Testis (tissue), 2 donors: ENCODE results near the gene FITM2.

Source experiments
- POLR2A ChIP-seq: fragments of 450-650 bp; IDR thresholded peaks from one replicate; pipeline ENCODE4 v1.6.1; 2017; ENCODE audit warnings: antibody characterized with exemption, mild to moderate bottlenecking, moderate library complexity
- TF ChIP-seq, protein P1 (sequence below), 3 experiments: fragments of 450-650 bp in 2 of 3; fragments of 200-600 bp in 1 of 3; sonication (generic) in 1 of 3; IDR thresholded peaks; one replicate each; pipeline ENCODE4 v1.5.1; 2016 to 2019; ENCODE audit warnings: antibody characterized with exemption in 3 of 3, mild to moderate bottlenecking in 2 of 3, moderate library complexity in 1 of 3

DNA sequence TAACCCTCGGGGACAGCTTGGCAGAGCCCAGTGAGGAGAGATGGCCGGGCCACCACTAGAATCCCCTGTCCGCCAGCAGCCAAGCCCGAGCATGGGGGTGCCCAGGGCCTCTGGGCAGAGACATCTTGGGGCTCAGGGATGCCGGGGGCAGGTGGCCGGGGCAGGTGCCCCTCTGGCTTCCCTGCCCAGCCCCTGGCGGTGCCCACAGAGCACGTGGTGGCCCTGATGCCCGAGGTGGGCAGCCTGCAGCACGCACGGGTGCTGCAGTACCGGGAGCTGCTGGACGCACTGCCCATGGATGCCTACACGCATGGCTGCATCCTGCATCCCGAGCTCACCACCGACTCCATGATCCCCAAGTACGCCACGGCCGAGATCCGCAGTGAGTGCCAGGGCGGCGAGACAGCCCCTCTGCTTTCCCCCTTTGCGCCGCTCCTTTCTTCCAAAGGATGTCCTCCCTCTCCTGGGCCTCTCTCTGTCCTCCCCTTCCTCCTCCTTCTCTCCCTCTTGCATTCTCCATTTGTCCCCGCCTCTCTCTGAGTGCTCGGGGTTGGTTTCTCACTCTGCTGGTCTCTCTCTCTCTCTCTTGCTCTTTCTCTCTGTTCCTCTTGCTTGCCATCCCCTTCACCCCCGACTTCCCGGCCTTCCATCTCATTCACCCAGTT, 52.6 kb downstream of the FITM2 start:
- TF ChIP-seq, protein P1, sequence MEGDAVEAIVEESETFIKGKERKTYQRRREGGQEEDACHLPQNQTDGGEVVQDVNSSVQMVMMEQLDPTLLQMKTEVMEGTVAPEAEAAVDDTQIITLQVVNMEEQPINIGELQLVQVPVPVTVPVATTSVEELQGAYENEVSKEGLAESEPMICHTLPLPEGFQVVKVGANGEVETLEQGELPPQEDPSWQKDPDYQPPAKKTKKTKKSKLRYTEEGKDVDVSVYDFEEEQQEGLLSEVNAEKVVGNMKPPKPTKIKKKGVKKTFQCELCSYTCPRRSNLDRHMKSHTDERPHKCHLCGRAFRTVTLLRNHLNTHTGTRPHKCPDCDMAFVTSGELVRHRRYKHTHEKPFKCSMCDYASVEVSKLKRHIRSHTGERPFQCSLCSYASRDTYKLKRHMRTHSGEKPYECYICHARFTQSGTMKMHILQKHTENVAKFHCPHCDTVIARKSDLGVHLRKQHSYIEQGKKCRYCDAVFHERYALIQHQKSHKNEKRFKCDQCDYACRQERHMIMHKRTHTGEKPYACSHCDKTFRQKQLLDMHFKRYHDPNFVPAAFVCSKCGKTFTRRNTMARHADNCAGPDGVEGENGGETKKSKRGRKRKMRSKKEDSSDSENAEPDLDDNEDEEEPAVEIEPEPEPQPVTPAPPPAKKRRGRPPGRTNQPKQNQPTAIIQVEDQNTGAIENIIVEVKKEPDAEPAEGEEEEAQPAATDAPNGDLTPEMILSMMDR (IDR thresholded peaks at IDR 0.05) = no peak
- no peak for TF ChIP-seq POLR2A
